Measurements from ENCODE around the gene PIM1.

PIM1 gene

GRCh38 chr6:37136821-37137200 lies 33.1 kb upstream of the PIM1 start:
- H3K27me3 ChIP-seq (replicated peaks; ENCODE audit: insufficient read depth, low read length) = no peaks in the 10 kb centered on the region
- H3K4me2 ChIP-seq (ENCODE audit: low read depth, low read length) = no peak overlapping the region
- H3K79me2 ChIP-seq (ENCODE audit: low read length) = no peaks in the 10 kb centered on the region
- DNase-seq = no peak
- H4K20me1 ChIP-seq (ENCODE audit: insufficient read depth, low read length) = no peaks in the 10 kb centered on the region
- no peak overlapping the region for H3K27ac ChIP-seq (ENCODE audit: low read length)
- H3K4me3 ChIP-seq (ENCODE audit: low read length) = no peak overlapping the region
- peaks cover under 1% of the 10 kb centered on the region; the same call in 1 of the 2 replicates for H3F3A ChIP-seq (ENCODE audit: insufficient read depth, low read length)
- H3K9ac ChIP-seq (ENCODE audit: low read length) = no peak overlapping the region
- no peak overlapping the region for H2AFZ ChIP-seq (ENCODE audit: low read length)
- peaks cover 7% of the 10 kb centered on the region for H3K4me1 ChIP-seq (ENCODE audit: low read length)
- no peaks in the 10 kb centered on the region for H3K9me3 ChIP-seq (replicated peaks; ENCODE audit: insufficient read depth, low read length)
- TF ChIP-seq EZH2 (optimal IDR thresholded peaks at IDR 0.05; ENCODE audit: low read depth, low read length) (no peak), EZH2phosphoT487 (IDR thresholded peaks at IDR 0.05; ENCODE audit: low read length) (no peak), CTCF (IDR thresholded peaks at IDR 0.05; ENCODE audit: low read length) (no peak)
- H3K9me2 ChIP-seq (replicated peaks; ENCODE audit: insufficient read depth, low read length) = no peaks in the 10 kb centered on the region
- no peaks in the 10 kb centered on the region for H3K36me3 ChIP-seq (replicated peaks; ENCODE audit: insufficient read depth, low read length)

- Histone ChIP-seq H2AFZ (ENCODE audit: low read length) (no peak overlapping the region), H3K27me3 (replicated peaks; ENCODE audit: insufficient read depth, low read length) (no peaks in the 10 kb centered on the region), H3K4me2 (ENCODE audit: low read depth, low read length) (no peak overlapping the region), H3K4me1 (ENCODE audit: low read length) (peaks cover 13% of the 10 kb centered on the region), H3K9me2 (replicated peaks; ENCODE audit: insufficient read depth, low read length) (no peaks in the 10 kb centered on the region), H3K79me2 (ENCODE audit: low read length) (no peaks in the 10 kb centered on the region), H3K36me3 (replicated peaks; ENCODE audit: insufficient read depth, low read length) (no peaks in the 10 kb centered on the region), H3K9ac (ENCODE audit: low read length) (no peak overlapping the region), H3K27ac (ENCODE audit: low read length) (no peak overlapping the region), H3K4me3 (ENCODE audit: low read length) (no peak overlapping the region), H4K20me1 (ENCODE audit: insufficient read depth, low read length) (no peaks in the 10 kb centered on the region), H3K9me3 (replicated peaks; ENCODE audit: insufficient read depth, low read length) (no peaks in the 10 kb centered on the region), H3F3A (ENCODE audit: insufficient read depth, low read length) (peaks cover 7% of the 10 kb centered on the region; the same call in 1 of the 2 replicates)
- no peak for DNase-seq
- TF ChIP-seq EZH2phosphoT487 (IDR thresholded peaks at IDR 0.05; ENCODE audit: low read length) (no peak), EZH2 (optimal IDR thresholded peaks at IDR 0.05; ENCODE audit: low read depth, low read length) (no peak), CTCF (IDR thresholded peaks at IDR 0.05; ENCODE audit: low read length) (no peak)
Observed at GRCh38 chr6:37137201-37138090, 32.5 kb upstream of the PIM1 start.

- H3K4me3 ChIP-seq (ENCODE audit: low read length) = no peak overlapping the region
- no peaks in the 10 kb centered on the region for H3K36me3 ChIP-seq (replicated peaks; ENCODE audit: insufficient read depth, low read length)
- no peaks in the 10 kb centered on the region for H3K79me2 ChIP-seq (ENCODE audit: low read length)
- H3K9me3 ChIP-seq (replicated peaks; ENCODE audit: insufficient read depth, low read length) = no peaks in the 10 kb centered on the region
- no peak overlapping the region for H3K27ac ChIP-seq (ENCODE audit: low read length)
- H3K4me1 ChIP-seq (ENCODE audit: low read length) = peaks cover 15% of the 10 kb centered on the region
- H3K9ac ChIP-seq (ENCODE audit: low read length) = no peak overlapping the region
- no peak overlapping the region for H3K4me2 ChIP-seq (ENCODE audit: low read depth, low read length)
- H3K9me2 ChIP-seq (replicated peaks; ENCODE audit: insufficient read depth, low read length) = no peaks in the 10 kb centered on the region
- no peaks in the 10 kb centered on the region for H4K20me1 ChIP-seq (ENCODE audit: insufficient read depth, low read length)
- no peak for TF ChIP-seq EZH2 (optimal IDR thresholded peaks at IDR 0.05; ENCODE audit: low read depth, low read length)
- no peak for TF ChIP-seq CTCF (IDR thresholded peaks at IDR 0.05; ENCODE audit: low read length)
- no peak for TF ChIP-seq EZH2phosphoT487 (IDR thresholded peaks at IDR 0.05; ENCODE audit: low read length)
- H3K27me3 ChIP-seq (replicated peaks; ENCODE audit: insufficient read depth, low read length) = no peaks in the 10 kb centered on the region
- H3F3A ChIP-seq (ENCODE audit: insufficient read depth, low read length) = peaks cover 8% of the 10 kb centered on the region; the same call in 1 of the 2 replicates
- no peak overlapping the region for H2AFZ ChIP-seq (ENCODE audit: low read length)
- DNase-seq = no peak
Observed at GRCh38 chr6:37138856-37139229, 31.1 kb upstream of the PIM1 start.

Measured in MM.1S (cell line).